Eye (tissue), 1 donor: ENCODE data around the gene GIT1.

Experiments used
- DNase-seq: peaks from one replicate; pipeline ENCODE4 v3.0.0-alpha.2; 2015

The GIT1 gene, protein sequence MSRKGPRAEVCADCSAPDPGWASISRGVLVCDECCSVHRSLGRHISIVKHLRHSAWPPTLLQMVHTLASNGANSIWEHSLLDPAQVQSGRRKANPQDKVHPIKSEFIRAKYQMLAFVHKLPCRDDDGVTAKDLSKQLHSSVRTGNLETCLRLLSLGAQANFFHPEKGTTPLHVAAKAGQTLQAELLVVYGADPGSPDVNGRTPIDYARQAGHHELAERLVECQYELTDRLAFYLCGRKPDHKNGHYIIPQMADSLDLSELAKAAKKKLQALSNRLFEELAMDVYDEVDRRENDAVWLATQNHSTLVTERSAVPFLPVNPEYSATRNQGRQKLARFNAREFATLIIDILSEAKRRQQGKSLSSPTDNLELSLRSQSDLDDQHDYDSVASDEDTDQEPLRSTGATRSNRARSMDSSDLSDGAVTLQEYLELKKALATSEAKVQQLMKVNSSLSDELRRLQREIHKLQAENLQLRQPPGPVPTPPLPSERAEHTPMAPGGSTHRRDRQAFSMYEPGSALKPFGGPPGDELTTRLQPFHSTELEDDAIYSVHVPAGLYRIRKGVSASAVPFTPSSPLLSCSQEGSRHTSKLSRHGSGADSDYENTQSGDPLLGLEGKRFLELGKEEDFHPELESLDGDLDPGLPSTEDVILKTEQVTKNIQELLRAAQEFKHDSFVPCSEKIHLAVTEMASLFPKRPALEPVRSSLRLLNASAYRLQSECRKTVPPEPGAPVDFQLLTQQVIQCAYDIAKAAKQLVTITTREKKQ

DNA sequence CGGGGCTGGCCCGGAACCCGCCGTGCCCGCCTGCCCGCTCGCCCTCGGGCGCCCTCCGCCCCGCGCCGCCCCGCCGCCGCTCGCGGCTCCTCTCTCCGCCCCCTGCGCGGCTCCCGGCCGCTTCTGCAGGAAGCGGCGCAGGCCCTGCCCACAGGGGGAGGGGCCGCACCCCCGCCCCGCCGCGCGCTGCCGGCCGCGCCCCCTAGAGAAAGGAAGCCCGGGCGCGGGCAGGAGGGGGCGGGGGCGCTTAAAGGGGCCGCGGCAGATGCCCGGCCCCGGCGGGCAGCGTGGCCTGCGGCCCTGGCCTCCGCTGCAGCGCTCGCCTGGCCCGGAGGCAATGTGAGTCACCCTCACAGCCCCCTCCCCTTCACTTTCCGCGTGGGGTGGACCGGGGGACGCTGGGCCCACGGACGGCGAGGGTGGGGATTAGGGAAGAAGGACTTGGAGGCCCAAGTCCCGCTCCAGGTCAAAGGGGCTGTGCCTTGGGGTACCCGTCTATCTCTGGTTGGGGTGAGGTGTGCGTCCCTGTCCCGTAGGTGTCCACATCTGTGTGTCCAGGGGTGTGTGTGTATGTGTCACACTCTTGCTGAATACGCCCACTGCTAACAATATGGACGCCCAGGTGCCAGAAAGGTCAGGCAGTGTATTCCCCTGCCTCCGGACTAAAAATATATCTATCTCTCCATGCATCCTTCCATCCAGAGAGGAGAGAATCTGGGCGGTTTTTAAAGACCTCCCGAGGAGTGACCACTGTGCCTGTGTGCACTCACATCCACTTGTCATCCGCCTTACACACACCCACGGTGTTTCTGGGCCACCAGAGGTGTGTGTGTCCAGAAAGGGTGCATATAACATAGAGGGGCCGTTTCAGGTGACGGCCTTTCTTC is at the start of gene GIT1:
Gene GIT1, minus strand, starts transcription at position 125 of the 887 bp plus-strand sequence. CDS start 270 bp downstream, outside the sequence.
- peak; percentile 94 for DNase-seq

DNA sequence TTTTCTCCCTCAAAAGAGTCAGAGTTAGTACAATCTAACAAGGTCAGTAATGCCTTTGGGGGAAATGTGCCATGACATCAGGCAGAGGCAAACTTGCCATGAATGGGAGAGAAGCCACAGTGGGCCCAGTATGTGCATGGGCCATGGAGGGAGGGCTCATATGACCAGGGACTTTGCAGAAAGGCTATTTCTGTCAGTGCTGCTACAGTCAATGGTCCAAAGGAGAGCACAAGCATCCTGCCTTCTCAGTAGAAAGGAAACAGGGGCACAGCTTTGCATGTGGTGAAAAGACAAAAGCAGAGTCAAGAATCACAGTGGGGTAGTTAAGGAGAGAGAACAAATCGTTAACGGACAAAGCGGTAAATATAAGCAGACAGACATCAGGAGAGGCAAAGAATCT is 44.4 kb upstream of the GIT1 start:
- DNase-seq = no peak

DNA sequence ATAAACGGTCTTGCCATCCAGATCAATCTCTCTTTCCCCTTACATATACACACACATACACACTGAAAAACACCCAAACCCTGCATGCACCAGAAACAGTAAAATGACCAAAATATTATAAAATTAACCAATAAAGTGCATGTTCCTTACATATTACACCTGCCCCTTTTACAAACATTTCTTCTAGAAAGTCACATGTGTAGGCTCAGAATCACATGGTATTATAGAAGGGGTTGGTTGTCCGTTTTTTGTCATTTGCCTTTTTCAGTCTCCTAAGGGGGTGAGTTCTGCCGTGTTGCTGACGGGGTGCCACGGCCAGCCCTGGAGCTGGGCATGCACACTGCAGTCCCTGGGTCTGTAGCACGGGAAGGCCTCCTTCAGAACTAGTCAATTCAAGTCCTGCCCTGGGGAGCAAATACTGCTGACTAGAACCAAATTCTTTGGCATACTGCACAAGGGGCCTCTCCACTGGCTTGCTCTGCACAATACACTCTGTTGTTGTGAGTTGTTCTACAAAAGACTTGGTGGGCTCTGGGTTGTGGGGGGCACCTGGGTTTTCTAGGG is 41.3 kb upstream of the GIT1 start:
- DNase-seq = no peak

DNA sequence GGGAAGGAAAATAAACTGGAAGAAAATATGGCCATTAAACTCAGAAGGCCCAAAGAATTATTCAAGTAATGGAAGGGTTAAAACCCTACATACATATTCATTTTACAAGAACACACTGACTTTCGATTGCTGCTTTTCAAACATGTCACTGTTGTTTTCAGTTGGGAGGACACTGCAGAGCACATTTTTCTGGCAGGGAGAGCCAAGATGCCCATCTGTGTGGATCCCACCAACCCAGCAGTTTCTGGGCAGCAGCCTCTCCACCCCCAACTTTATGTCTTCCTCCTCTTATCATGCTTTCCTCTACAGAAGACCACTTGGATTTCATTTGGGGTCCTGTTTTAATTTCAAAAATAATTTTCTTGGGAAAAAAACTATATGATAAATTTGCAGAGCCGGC is 40.4 kb upstream of the GIT1 start:
- DNase-seq = no peak

DNA sequence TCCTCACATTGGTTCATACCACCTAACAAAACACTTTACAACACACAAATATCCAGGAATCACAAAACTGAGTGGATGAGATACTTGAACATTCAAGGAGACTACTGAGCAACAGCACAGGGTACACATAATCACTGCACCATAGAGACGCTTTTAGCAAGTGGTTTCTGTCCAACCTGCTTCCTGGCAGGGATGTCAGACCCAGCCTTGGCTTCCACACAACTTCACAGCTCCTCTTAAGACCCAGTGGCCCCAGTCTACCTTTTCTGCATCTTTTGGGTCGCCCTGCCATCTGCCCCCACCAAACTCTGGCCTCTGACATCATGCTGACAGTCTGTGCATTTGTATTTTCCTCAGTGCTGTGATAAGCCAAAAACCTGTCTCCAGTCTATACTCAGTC is 39.2 kb upstream of the GIT1 start:
- no peak for DNase-seq

DNA sequence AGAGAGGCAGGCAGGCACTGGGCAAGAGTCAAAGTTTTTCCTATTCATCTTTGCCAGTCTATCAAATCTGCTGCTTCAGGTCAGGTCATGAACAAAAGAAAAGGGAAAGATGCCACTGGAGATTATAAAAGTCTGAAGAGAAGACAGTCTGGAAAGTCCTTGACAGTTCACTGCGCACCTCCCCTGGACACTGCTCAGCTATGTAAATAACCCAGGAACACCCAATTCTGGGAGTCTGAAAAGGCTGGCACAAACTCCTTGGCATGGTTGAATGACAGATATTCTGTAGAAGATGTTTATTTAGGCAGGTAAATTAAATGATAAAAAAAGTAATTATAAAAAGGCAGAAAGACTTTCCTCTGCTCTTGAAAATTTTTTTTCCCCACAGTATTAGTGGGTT is 38.5 kb upstream of the GIT1 start:
- no peak for DNase-seq

DNA sequence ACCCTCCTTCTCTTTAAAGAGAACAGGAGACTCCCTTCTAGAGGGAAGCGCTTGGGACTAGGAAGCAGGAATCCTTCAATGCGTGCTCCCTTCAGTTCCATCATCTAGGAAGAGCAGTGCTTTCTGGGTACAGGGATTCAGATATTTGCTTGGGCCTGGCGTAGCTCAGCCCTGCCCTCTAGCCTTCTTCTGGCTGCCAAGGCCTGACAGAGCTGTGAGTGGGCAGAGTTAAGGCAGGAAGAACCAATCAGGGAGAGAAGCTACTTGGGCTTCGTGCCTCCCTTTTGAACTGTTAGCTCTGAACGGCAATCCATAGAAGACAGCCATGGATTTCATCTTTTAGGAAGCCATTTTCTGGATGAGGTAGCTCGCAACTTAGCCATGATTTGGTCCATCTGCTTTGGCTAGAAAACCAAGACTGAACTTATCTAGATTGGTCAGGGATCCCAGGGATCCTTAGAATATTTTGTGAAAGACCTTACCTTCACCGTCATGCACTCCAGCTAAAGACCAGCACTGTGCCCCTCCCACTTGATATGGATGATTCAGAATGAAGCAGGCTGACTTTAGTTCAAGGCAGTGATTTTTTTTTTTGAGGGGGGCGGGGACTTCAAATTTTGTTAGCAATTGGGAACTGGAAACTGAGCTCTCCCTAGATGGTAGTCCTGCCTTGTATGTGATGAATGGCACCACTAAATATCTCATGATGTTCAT is 35.7 kb upstream of the GIT1 start:
- no peak for DNase-seq

DNA sequence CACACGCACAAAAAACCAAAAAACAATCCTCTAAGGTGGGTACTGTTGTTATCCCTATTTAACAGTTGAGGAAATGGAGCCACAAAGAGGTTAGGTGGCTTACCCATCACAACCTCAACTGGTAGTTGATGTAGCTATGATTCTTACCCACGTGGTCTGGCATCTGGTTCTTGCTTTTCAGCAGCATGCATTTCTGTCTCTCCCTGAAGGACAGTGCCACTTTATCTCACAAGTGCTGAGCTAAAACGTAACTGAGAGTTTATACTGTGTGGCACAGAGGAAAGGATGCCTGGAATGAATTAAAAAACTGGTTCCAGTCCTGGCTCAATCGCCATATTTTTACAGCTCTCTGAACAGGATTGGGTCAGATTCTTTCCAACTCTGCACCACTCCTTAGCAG is 35.1 kb upstream of the GIT1 start:
- DNase-seq = no peak

DNA sequence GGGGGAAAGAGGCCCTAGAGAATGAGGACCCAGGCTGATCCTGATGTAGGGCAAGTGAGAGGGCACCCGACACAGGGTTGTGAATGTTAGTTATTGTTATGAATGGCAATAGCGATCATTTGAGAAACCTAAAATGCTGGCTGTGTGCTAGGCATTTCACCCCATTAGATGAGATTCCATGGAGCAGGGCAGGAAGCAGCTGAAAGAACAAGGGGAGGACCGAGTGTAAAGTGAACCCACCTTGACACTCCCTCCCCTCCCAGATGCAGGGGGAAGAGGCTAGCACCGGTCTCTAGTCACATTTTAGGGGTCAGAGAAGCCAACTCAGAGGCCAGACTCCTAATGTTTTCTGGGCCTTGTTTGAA is 33.8 kb upstream of the GIT1 start:
- no peak for DNase-seq

DNA sequence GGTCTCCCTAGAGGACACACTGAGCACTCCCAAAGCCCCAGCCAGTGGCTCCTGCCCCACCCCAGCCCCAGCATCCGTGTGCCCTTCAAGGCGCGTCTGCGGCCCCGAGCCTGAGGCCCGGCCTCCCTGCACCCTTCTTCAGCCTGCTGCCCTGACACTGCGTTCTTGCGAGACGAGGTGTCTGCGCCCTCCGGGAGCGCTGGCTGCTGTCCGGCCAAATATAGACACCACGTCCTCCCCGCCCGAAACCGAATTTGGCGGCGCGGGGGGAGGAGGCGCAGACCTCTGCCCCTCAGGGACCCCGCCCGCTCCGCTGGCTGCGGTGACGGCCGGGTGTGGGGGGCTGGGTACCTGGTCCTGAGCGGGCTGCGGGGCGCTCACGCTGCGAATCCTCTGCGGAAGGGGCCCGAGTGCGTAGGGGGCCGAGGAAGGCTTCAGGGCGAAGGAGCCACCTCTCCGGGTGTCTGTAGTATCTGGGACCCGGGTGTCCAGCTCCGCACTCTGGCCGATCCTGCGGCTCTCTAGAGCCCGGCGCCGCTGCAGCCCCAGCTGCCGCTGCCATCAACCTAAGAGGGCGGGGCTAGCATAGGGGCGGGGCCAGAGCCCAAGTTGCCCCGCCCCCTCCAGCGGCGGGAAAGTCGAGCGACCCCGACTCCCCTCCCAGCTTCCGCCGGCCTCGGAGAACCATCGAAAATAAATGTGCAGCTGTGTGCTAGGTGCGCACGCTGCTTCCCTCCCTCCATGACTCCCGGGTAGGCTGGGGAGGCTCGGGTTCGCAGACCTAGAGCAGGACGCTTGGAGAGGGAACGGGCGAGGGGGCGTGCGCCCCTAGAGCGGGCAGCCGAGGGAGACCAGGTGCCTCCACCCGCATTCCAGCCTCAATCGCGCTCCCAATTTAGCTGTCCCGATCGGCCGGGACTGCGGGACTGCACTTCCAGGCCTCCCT is 33.2 kb upstream of the GIT1 start, which contains the start of gene CORO6:
Gene CORO6, minus strand, starts transcription at position 576 of the 946 bp plus-strand sequence. CDS start 1,491 bp downstream, outside the sequence.
- peak; percentile 89 for DNase-seq

DNA sequence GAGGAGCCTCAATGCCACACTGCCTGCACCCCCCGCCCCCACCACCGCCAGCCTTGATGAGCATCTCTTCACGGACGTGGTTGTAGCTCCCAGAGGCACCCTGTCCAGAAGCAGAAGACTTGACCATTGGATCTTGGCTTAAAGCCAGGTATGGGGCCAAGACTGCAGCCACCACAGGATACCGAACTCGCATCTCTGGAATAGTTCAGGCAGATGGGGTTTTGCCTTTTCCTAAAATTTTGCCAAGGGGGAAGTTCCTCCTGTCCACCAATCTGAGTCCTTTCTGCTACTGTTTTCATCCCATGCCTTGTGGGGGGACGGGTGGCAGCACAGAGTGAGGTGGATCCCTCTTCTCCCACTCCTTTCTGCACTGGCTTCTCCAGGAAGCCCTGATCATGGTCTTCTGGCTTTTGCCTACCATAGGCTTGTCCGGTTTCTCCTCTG is 32.3 kb upstream of the GIT1 start:
- DNase-seq = no peak

DNA sequence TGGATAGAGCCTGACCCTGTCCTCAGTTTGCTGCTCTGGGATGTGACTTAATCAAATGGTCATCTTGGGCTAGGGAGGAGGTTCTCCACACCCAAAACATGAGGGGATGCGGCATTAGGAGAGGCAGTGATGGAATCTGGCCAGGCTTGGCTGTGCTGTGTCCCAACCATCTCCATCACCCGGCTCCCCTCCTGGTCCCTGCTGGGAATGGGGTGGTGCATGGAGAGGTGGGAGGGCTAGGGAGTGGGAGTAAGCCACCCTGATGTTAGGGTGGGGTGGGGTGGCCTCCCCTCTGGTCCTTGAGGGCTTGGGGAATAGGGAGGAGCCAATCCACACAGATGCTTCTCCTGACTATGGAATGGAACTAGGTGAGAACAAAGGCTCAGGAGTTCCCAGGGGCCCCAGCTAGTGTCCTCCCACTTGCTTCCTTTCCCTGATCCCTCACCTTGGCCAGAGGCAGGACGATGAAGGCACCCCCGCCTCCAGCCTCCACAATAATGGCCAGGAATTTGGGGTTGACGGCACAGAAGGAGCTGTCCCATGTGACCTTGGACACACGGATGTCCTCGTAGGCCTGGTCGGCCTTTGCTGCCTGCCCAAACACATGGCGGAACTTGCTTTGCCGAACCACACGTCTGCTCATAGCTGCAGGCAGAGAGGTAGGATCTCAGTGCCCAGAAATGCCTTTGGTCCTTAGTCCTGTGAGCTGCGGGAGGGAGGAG is 31.5 kb upstream of the GIT1 start:
- DNase-seq = no peak

DNA sequence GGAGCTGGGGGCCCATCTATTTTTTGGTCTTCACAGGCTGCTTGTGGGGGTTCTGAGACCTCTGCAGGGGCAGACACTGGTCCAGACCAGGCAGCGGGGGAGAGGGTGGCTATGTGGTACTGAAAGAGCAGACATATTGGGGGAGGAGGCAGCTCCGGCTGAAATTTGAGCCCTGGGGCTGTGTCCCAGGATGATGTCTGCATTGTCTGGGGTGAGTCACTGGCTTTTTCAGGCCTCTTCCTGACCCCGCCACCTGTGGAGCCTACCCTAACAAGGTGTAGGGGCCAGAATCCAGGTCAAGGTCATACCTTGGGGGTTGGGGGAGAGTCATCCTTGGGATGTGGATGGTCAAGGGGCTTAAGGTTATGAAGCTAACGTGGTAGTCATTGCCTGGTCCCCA is 30.8 kb upstream of the GIT1 start:
- no peak for DNase-seq

DNA sequence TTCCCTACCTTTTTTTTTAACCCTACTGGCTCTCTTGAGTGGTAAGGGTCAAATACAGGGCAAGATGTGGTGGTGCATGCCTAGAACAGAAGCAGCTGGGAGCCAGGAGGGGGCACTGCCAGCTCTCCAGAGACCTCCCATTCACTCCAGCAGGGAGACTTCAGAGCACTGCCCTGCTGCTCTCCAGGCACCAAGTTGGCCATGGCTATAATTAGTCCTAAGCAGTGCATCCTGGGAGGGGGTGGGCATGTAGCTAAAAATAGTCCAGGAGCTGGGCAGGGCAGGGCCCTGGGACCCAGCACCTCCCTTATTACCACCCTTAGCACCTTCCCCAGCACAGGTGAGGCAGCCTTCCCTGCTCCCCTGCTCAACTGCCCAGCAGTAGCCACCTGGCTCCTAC is 29.8 kb upstream of the GIT1 start:
- no peak for DNase-seq

DNA sequence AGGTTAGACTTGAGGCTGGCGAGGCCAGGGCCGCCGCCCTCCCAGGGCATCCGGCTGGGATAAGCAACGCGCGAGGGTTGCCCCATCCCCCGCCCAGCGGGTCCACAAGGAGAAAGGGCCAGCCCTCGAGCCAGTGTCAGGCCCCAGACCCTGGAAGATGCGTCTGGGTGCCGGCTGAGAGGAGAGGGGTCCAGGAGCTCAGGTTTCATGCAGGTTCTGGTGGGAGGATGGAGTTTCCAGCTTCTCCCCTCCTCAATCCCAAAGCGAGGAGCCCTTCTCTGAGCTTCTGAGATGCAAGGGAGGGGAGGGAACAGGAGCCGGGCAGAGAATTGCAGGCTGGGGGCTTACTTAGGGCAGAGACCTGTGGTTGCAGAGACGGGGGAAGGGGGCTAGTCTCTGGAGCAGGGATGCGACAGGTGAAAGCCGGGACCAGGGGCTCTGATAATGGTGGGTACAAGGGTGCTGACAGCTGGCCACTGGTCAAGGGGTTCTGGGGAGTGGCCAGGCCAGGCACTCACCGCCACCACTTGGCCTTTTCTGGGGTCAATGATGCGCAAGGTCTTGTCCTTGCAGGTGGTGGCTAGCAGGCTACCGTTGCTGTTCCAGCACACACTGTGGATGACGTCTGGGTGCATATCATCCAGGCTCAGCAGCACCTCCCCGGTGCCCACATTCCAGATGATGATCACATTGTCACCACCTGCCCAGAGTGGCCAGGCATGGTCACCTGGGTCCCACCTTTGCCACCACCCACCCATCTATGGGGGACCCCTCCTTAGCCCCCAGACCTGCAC is 29.0 kb upstream of the GIT1 start:
- DNase-seq = no peak

DNA sequence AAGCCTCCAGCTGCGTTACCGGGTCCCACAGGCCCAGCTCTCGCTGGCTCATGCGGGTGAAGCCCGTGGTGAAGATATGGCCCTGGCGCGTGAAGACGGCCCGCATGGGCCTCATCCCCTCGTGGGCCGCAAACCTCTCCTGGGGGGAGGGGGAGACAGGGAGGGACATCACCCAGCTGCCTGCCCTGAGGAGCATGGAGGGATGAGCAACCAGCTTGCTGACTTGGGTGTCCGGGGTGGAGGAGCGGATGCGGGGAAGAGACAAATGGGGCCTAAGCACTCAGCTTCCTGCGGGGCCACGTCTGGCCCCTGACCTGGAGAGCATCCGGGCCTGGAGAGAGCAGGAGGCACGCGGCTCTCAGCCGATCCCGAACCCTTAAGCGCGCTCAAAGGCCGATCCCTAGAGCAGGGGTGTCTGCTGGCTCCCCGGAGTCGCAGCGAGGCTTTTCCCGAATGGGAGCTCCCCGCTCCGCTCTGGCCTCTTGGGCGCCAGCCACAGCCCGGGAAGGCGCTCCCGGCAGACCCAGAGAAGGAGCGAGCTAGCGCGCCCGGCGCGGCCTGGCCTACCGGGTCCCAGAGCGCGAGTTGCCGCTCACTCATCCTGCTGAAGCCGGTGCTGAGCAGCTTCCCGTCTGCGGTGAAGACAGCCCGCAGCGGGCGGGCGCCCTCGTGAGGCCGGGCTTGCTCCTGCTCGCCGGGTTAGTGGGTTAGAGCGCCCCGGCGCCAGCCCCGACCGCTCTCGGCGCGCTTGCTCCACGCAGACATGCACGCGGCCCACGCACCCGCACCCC is 28.2 kb upstream of the GIT1 start:
- DNase-seq = peak; percentile 45

DNA sequence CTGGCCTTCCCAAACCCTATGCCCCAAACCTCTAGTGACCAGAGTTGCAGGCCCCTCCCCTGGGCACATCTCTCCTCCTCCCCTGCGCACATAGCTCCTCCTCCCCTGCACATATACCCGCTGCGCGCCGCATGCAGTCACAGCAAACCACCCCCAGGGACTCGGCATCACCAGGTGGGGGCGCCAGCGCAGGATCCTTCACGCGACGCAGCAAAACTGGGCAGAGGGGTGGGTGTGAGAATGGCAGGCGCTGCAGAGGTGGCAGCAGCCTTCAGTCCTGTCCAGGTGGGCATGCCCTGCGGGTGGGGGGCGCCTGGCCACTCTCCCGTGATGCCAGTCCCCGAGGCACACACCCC is 27.7 kb upstream of the GIT1 start:
- peak; percentile 82 for DNase-seq

DNA sequence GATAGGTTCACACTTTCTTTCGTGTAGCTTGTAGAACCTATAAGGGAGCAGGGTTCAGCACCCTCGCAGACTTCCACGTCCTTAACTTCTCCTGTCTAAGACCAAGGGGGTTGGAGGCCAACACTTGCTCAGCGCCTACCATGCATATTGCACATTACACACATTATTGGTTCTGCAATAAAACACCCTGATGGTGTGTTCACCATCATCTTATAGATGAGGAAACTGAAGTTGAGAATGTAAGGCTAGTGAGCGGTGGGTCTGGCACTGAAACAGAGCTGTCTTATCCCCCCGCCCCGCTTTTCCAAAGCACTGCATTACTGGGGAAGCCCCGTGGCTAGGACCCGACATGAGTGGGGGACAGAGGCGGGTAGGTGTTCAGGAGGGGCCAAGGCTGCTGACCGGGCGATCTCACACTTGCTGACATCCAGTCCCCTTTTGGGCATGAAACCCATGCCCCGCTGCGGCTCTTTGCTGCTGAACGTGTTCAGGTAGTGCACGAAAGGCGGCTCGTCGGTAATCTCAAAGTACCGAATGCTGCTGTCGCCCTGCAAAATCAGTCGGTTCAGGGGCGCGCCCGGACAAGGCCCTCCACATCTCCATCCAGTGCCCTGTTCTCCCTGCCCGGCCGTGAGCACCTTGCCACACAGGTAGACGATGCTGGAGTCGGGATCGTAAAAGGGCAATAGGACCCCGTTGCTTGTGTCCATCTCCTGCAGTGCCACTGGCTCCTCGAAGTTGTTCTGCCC is 27.0 kb upstream of the GIT1 start:
- no peak for DNase-seq
